IMR-90 (cell line): Measurements from ENCODE around the gene DENND2C. TPM values are rescaled to one million over a fixed set of nuclear protein-coding genes. Genes with fewer than 3 reads are reported as not detected.

Experiments used
- ATAC-seq: fragments of 200-7000 bp; cut with Tn5 transposase; 2 replicates; pipeline ENCODE4 v1.9.1; 2020; ENCODE audit warnings: low read depth, mild to moderate bottlenecking, moderate library complexity
- BruUV-seq: library from RNA; stranded (reverse); fragments of 400-500 nt; replicated peaks from 2 replicates; lab custom pipeline; 2021; lab: Mats Ljungman, UMichigan
- CTCF ChIA-PET: fragments of 300-600 bp; formaldehyde crosslinking; extraction: SDS; loops from one replicate; lab custom pipeline; 2021; ENCODE audit warnings: antibody characterized with exemption; lab: Yijun Ruan, JAX
- POLR2A ChIA-PET: fragments of 300-600 bp; sonication (Branson Sonifier 250); formaldehyde crosslinking; loops from one replicate; lab custom pipeline; 2022; ENCODE audit warnings: antibody characterized with exemption; ENCODE audit not compliant: unreplicated experiment; lab: Charles Lee
- DNase-seq: peaks from one replicate; pipeline ENCODE4 v3.0.0; 2013
- H2AFZ ChIP-seq: replicated peaks from 2 replicates; pipeline ENCODE3; 2013; ENCODE audit warnings: low read length, mild to moderate bottlenecking; ENCODE audit not compliant: poor library complexity
- H2AK5ac ChIP-seq: 2 replicates; pipeline ENCODE4 v1.6.1; 2013; ENCODE audit warnings: low read depth, low read length, inconsistent platforms
- H2AK9ac ChIP-seq: replicated peaks from 2 replicates; pipeline ENCODE3; 2013; ENCODE audit warnings: mild to moderate bottlenecking, low read depth, low read length, moderate library complexity; ENCODE audit not compliant: poor library complexity
- H2BK120ac ChIP-seq: 2 replicates; pipeline ENCODE4 v1.6.1; 2013; ENCODE audit warnings: low read depth, low read length, inconsistent platforms
- H2BK15ac ChIP-seq: 3 replicates; pipeline ENCODE4 v1.6.1; 2013; ENCODE audit warnings: low read depth, low read length, inconsistent platforms
- H2BK20ac ChIP-seq: 2 replicates; pipeline ENCODE4 v1.6.1; 2013; ENCODE audit warnings: low read depth, mild to moderate bottlenecking, inconsistent platforms, low read length, moderate library complexity
- H2BK5ac ChIP-seq: 2 replicates; pipeline ENCODE4 v1.6.1; 2013; ENCODE audit warnings: mild to moderate bottlenecking, low read depth, low read length, inconsistent platforms; ENCODE audit not compliant: poor library complexity, severe bottlenecking
- H3K14ac ChIP-seq: replicated peaks from 2 replicates; pipeline ENCODE4 v1.6.1; 2013; ENCODE audit warnings: low read depth, low read length, inconsistent platforms
- H3K18ac ChIP-seq: 2 replicates; pipeline ENCODE4 v1.6.1; 2013; ENCODE audit warnings: low read depth, low read length, control low read depth
- H3K23ac ChIP-seq: 2 replicates; pipeline ENCODE4 v1.6.1; 2013; ENCODE audit warnings: low read depth, low read length, inconsistent platforms
- H3K27ac ChIP-seq: 2 replicates; pipeline ENCODE4 v1.5.1; 2013; ENCODE audit warnings: mild to moderate bottlenecking, control low read depth, low read length; ENCODE audit not compliant: insufficient read depth
- H3K27me3 ChIP-seq: 2 replicates; pipeline ENCODE4 v1.6.1; 2013; ENCODE audit warnings: low read length; ENCODE audit not compliant: control insufficient read depth, insufficient read depth
- H3K36me3 ChIP-seq: 2 replicates; pipeline ENCODE4 v1.6.1; 2013; ENCODE audit warnings: low read length, mixed read lengths; ENCODE audit not compliant: control insufficient read depth, insufficient read depth
- H3K4ac ChIP-seq: 2 replicates; pipeline ENCODE4 v1.6.1; 2013; ENCODE audit warnings: low read depth, low read length, inconsistent platforms
- H3K4me1 ChIP-seq: 2 replicates; pipeline ENCODE4 v1.6.1; 2013; ENCODE audit warnings: low read length, mixed read lengths; ENCODE audit not compliant: control insufficient read depth, insufficient read depth
- H3K4me2 ChIP-seq: 2 replicates; pipeline ENCODE4 v1.6.1; 2013; ENCODE audit warnings: low read depth, mild to moderate bottlenecking, control low read depth, low read length, moderate library complexity
- H3K4me3 ChIP-seq: 2 replicates; pipeline ENCODE4 v1.5.1; 2013; ENCODE audit warnings: low read depth, mild to moderate bottlenecking, control low read depth, low read length, moderate library complexity; ENCODE audit not compliant: insufficient read depth
- H3K56ac ChIP-seq: 2 replicates; pipeline ENCODE4 v1.6.1; 2013; ENCODE audit warnings: low read length, inconsistent platforms; ENCODE audit not compliant: insufficient read depth; ENCODE audit errors: extremely low read depth
- H3K79me1 ChIP-seq, 2 experiments: 2 replicates each; pipeline ENCODE4 v1.6.1; 2013; ENCODE audit warnings: low read length in 2 of 2, inconsistent platforms in 1 of 2, low read depth in 1 of 2
- H3K9ac ChIP-seq: 2 replicates; pipeline ENCODE4 v1.6.1; 2013; ENCODE audit warnings: low read depth, low read length, control low read depth
- H3K9me1 ChIP-seq: 2 replicates; pipeline ENCODE4 v1.6.1; 2013; ENCODE audit warnings: low read length, inconsistent platforms; ENCODE audit not compliant: insufficient read depth
- H3K9me3 ChIP-seq: 2 replicates; pipeline ENCODE4 v1.6.1; 2013; ENCODE audit warnings: low read length; ENCODE audit not compliant: control insufficient read depth, insufficient read depth
- H4K20me1 ChIP-seq: 2 replicates; pipeline ENCODE4 v1.6.1; 2013; ENCODE audit warnings: low read length, inconsistent platforms; ENCODE audit not compliant: insufficient read depth
- H4K5ac ChIP-seq: 2 replicates; pipeline ENCODE4 v1.6.1; 2013; ENCODE audit warnings: mild to moderate bottlenecking, low read depth, low read length, control low read depth
- H4K8ac ChIP-seq, 2 experiments: 2 replicates each; pipeline ENCODE4 v1.6.1; 2013; ENCODE audit warnings: low read depth in 2 of 2, low read length in 2 of 2, control low read depth in 1 of 2, inconsistent platforms in 1 of 2
- H4K91ac ChIP-seq: 2 replicates; pipeline ENCODE4 v1.6.1; 2013; ENCODE audit warnings: low read depth, low read length, inconsistent platforms; ENCODE audit not compliant: insufficient read depth
- SMC3 ChIP-seq: fragments of 150-350 bp; IDR thresholded peaks from 2 replicates; pipeline ENCODE4 v1.6.1; 2016; ENCODE audit warnings: low read depth, mild to moderate bottlenecking, antibody characterized with exemption, low read length, moderate library complexity
- WGBS, 2 experiments: methylation state at CpG; one replicate each; pipeline versions ENCODE4 v1.1.5 to v1.1.7; 2013; ENCODE audit warnings: missing lambda C conversion rate in 2 of 2; ENCODE audit not compliant: insufficient read length in 1 of 2; ENCODE audit errors: extremely low coverage in 2 of 2; 5-methylcytosine and 5-hydroxymethylcytosine counted together
- dilution Hi-C: fragments of 300-500 bp; cut with HindIII; formaldehyde crosslinking; loops from one replicate; pipeline ENCODE4 v1.14.3; 2018; ENCODE audit warnings: low sequenced_read_pairs; ENCODE audit not compliant: unreplicated experiment
- in situ Hi-C: fragments of 300-500 bp; cut with MboI; formaldehyde crosslinking; loops from 3 replicates; pipeline ENCODE4 v1.14.3; 2019; ENCODE audit warnings: low sequenced_read_pairs, inconsistent platforms, mixed read lengths
- intact Hi-C: fragments of 100-400 bp; cut with micrococcal nuclease; formaldehyde crosslinking; loops from 2 replicates; pipeline ENCODE4 v1.10.0; 2022
- polyA plus RNA-seq, 3 experiments: library from polyadenylated mRNA; depleted of rRNA; stranded (reverse); fragments of >200 nt; gene quantifications; 2 replicates each; pipeline ENCODE4 v1.2.3, GENCODE V29; 2012; ENCODE audit warnings: low replicate concordance in 1 of 3
- total RNA-seq: library from RNA; depleted of rRNA; stranded (reverse); fragments of >200 nt; gene quantifications from 2 replicates; pipeline ENCODE4 v1.2.3, GENCODE V29; 2012

Gene DENND2C
- total and polyA plus RNA-seq, 2 of the 4 experiments (the other 2 are of a cell fraction), result 0.58 to 2.2 TPM

DNA sequence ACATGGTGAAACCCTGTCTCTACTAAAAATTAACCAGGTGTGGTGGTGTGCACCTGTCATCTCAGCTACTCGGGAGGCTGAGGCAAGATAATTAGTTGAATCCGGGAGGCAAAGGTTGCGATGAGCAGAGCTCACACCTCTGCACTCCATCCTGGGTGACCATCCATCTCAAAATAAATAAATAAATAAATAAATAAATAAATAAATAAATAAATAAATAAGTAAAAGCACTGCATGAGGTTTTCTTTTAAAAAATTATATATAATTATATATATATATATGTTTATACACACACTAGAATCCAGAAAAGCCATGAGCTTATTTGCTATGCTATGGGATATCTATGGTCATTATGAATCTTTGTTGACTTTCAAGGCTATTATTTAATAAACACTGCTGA is 23.1 kb upstream of the DENND2C start:
- DNase-seq (no peak), ATAC-seq (no peak)
- no peak for TF ChIP-seq SMC3
- Histone ChIP-seq H3K56ac (no peak overlapping the region), H3K14ac (no peak overlapping the region), H3K9me1 (no peaks in the 10 kb centered on the region), H3K27me3 (peaks cover 7% of the 10 kb centered on the region), H3K4me3 (no peak overlapping the region), H3K79me1 (no peaks in the 10 kb centered on the region), H4K8ac (no peak overlapping the region), H3K9ac (no peak overlapping the region), H3K4me2 (no peak overlapping the region), H2BK20ac (no peak overlapping the region), H2BK15ac (no peak overlapping the region), H3K18ac (no peak overlapping the region), H3K27ac (no peak overlapping the region), H2BK5ac (no peak overlapping the region), H2AFZ (no peak overlapping the region), H4K91ac (no peak overlapping the region), H3K23ac (no peak overlapping the region), H2AK5ac (no peak overlapping the region), H2BK120ac (no peak overlapping the region), H4K5ac (no peak overlapping the region), H3K4me1 (no peaks in the 10 kb centered on the region), H2AK9ac (no peak overlapping the region), H3K4ac (no peak overlapping the region), H3K9me3 (no peaks in the 10 kb centered on the region), H3K36me3 (no peaks in the 10 kb centered on the region), H4K20me1 (no peaks in the 10 kb centered on the region)
- in situ Hi-C loops, result no loop called here
- intact Hi-C loops, result no loop called here
- ChIA-PET CTCF (interaction anchor here (0.6 kb wide), 2 partner anchors 22 to 28 kb away, joined by 3 to 6 read pairs; no protein-coding TSS in a partner anchor), POLR2A (no interaction called here)
- no CpG with 5 or more reads among the region's 3 CpGs for WGBS, 2 experiments
- BruUV-seq, result no TSS peak
- dilution Hi-C loops, result no loop called here
